HepG2 (cell line): ENCODE data around the gene BTBD8.

Source experiments
- BCL3 ChIP-seq: sonication (generic); formaldehyde crosslinking; IDR thresholded peaks from 2 replicates; pipeline ENCODE4 v1.5.1; 2020; ENCODE audit warnings: mild to moderate bottlenecking, missing genetic modification reagents, moderate library complexity
- CREBL2 ChIP-seq: sonication (generic); formaldehyde crosslinking; IDR thresholded peaks from 2 replicates; pipeline ENCODE4 v1.8.1; 2023; ENCODE audit warnings: missing genetic modification reagents, mild to moderate bottlenecking, borderline replicate concordance
- CTCF ChIP-seq: sonication (generic); formaldehyde crosslinking; IDR thresholded peaks from 2 replicates; pipeline ENCODE4 v1.5.0; 2020; ENCODE audit warnings: mild to moderate bottlenecking, missing genetic modification reagents, moderate library complexity
- EZH2 ChIP-seq: conservative IDR thresholded peaks from 2 replicates; pipeline ENCODE4 v1.6.1; 2012; ENCODE audit warnings: mild to moderate bottlenecking, low read depth, low read length, moderate library complexity
- FOXA1 ChIP-seq, 2 experiments: fragments of 450-650 bp in 1 of 2; sonication (generic) in 1 of 2; formaldehyde crosslinking in 1 of 2; IDR thresholded peaks; 2 replicates each; pipeline versions ENCODE4 v1.4.0 to v1.6.1; 2016 to 2020; ENCODE audit warnings: missing genetic modification reagents in 1 of 2
- HNF1A ChIP-seq, 2 experiments: sonication (generic) in 1 of 2; formaldehyde crosslinking in 1 of 2; IDR thresholded peaks; 2 replicates each; pipeline versions ENCODE4 v1.4.0 to v1.6.1; 2016 to 2020; ENCODE audit warnings: borderline replicate concordance in 1 of 2, low read depth in 1 of 2, mild to moderate bottlenecking in 1 of 2, missing genetic modification reagents in 1 of 2
- KAT8 ChIP-seq: IDR thresholded peaks from 2 replicates; pipeline ENCODE4 v1.6.1; 2016; ENCODE audit warnings: missing genetic modification reagents, missing compliant biosample characterization
- KDM5A ChIP-seq: fragments of 200-600 bp; sonication (generic); IDR thresholded peaks from 2 replicates; pipeline ENCODE4 v1.7.0; 2018; ENCODE audit warnings: antibody characterized with exemption, mild to moderate bottlenecking, low read length, borderline replicate concordance
- SMC3 ChIP-seq: IDR thresholded peaks from 2 replicates; pipeline ENCODE4 v1.6.1; 2011; ENCODE audit warnings: low read length, improper control_type of control experiment
- TFE3 ChIP-seq: IDR thresholded peaks from 2 replicates; pipeline ENCODE4 v1.6.1; 2016
- ZNF543 ChIP-seq: sonication (generic); formaldehyde crosslinking; IDR thresholded peaks from 2 replicates; pipeline ENCODE4 v1.4.0; 2020; ENCODE audit warnings: mild to moderate bottlenecking, missing genetic modification reagents
- ZNF691 ChIP-seq: sonication (generic); formaldehyde crosslinking; IDR thresholded peaks from 2 replicates; pipeline ENCODE4 v1.4.0; 2020; ENCODE audit warnings: missing genetic modification reagents, low read depth, mild to moderate bottlenecking, borderline replicate concordance
- ZNF773 ChIP-seq: sonication (generic); formaldehyde crosslinking; IDR thresholded peaks from 2 replicates; pipeline ENCODE4 v1.4.0; 2020; ENCODE audit warnings: missing genetic modification reagents, borderline replicate concordance
- ZZZ3 ChIP-seq: sonication (generic); formaldehyde crosslinking; IDR thresholded peaks from 2 replicates; pipeline ENCODE4 v1.4.0; 2020; ENCODE audit warnings: missing genetic modification reagents, mild to moderate bottlenecking, borderline replicate concordance

- TF ChIP-seq ZNF543 (CRISPR knock-in tag) (no peak), KDM5A (no peak), ZZZ3 (CRISPR knock-in tag) (no peak), SMC3 (no peak), ZNF773 (CRISPR knock-in tag) (no peak), EZH2 (no peak), CREBL2 (CRISPR knock-in tag) (no peak), KAT8 (CRISPR knock-in tag) (no peak), HNF1A (IDR thresholded peaks at IDR 0.05; ENCODE audit: low read depth) (no peak), HNF1A (CRISPR knock-in tag; IDR thresholded peaks at IDR 0.05; ENCODE audit: borderline replicate concordance) (no peak), ZNF691 (CRISPR knock-in tag) (no peak), BCL3 (no peak), FOXA1 (IDR thresholded peaks at IDR 0.05) (no peak), FOXA1 (CRISPR knock-in tag; IDR thresholded peaks at IDR 0.05) (no peak), TFE3 (CRISPR knock-in tag) (no peak), CTCF (no peak)
These were observed 704 bp upstream of the BTBD8 start for GRCh38 chr1:92079441-92079840.
